CD4-positive, alpha-beta T cell (primary cell): Measurements from ENCODE around the gene FXYD4. TPM values are rescaled to one million over a fixed set of nuclear protein-coding genes. Genes with fewer than 3 reads are reported as not detected.

Source experiments
- ATAC-seq: fragments of 200-7000 bp; cut with Tn5 transposase; one replicate; pipeline ENCODE4 v1.10.0; 2022; ENCODE audit warnings: mild to moderate bottlenecking; ENCODE audit not compliant: poor library complexity
- CTCF ChIA-PET: fragments of 350-600 bp; sonication (Branson Sonifier 250); formaldehyde crosslinking; loops from one replicate; lab custom pipeline; 2021; ENCODE audit warnings: antibody characterized with exemption, inconsistent platforms; lab: Charles Lee
- POLR2A ChIA-PET: fragments of 350-600 bp; sonication (Branson Sonifier 250); formaldehyde crosslinking; loops from one replicate; lab custom pipeline; 2021; ENCODE audit warnings: antibody characterized with exemption, inconsistent platforms; lab: Charles Lee
- DNase-seq, 14 experiments: peaks; one replicate each; pipeline ENCODE4 v3.0.0-alpha.2; 2013 to 2020; ENCODE audit warnings: mixed read lengths in 2 of 14
- H3K27ac ChIP-seq, 2 donors: one replicate each; pipeline versions ENCODE4 v1.5.1 to v1.7.0; 2013; ENCODE audit warnings: low read length in 2 of 2, low read depth in 1 of 2, mild to moderate bottlenecking in 1 of 2
- H3K27me3 ChIP-seq, 2 experiments: 1 replicate in 1 of 2; 2 replicates in 1 of 2; pipeline versions ENCODE4 v1.6.1 to v1.7.0; 2013; ENCODE audit warnings: low read length in 2 of 2, control low read depth in 1 of 2, mild to moderate bottlenecking in 1 of 2, moderate library complexity in 1 of 2; ENCODE audit not compliant: insufficient read depth in 2 of 2, control insufficient read depth in 1 of 2
- H3K36me3 ChIP-seq: one replicate; pipeline ENCODE4 v1.6.1; 2013; ENCODE audit warnings: low read length, control low read depth; ENCODE audit not compliant: insufficient read depth
- H3K4me1 ChIP-seq: one replicate; pipeline ENCODE4 v1.6.1; 2013; ENCODE audit warnings: low read length, control low read depth; ENCODE audit not compliant: insufficient read depth
- H3K4me3 ChIP-seq: one replicate; pipeline ENCODE4 v1.5.1; 2013; ENCODE audit warnings: mild to moderate bottlenecking, low read length, moderate library complexity
- H3K9me3 ChIP-seq, 2 experiments: 1 replicate in 1 of 2; 2 replicates in 1 of 2; pipeline versions ENCODE4 v1.6.1 to v1.7.0; 2013; ENCODE audit warnings: low read length in 2 of 2, mild to moderate bottlenecking in 2 of 2, control low read depth in 1 of 2, moderate library complexity in 1 of 2; ENCODE audit not compliant: control insufficient read depth in 1 of 2, insufficient read depth in 1 of 2
- H3K27ac Mint-ChIP-seq: one replicate; pipeline ENCODE4 v1.8.0; 2020; ENCODE audit warnings: mixed read lengths
- H3K27me3 Mint-ChIP-seq: one replicate; pipeline ENCODE4 v1.8.0; 2021; ENCODE audit warnings: mixed read lengths
- H3K36me3 Mint-ChIP-seq: one replicate; pipeline ENCODE4 v1.8.0; 2021; ENCODE audit warnings: low read depth, mixed read lengths
- H3K4me1 Mint-ChIP-seq: one replicate; pipeline ENCODE4 v1.8.0; 2021; ENCODE audit warnings: low read depth, mixed read lengths
- H3K4me3 Mint-ChIP-seq: one replicate; pipeline ENCODE4 v1.8.0; 2020; ENCODE audit warnings: mild to moderate bottlenecking, mixed read lengths
- H3K9me3 Mint-ChIP-seq: one replicate; pipeline ENCODE4 v1.8.0; 2020; ENCODE audit warnings: mixed read lengths
- intact Hi-C, 2 experiments: fragments of 100-400 bp; cut with DNase I in 1 of 2; cut with micrococcal nuclease in 1 of 2; formaldehyde crosslinking; loops; one replicate each; pipeline versions ENCODE4 v1.15.1 to v1.9.0; 2023 to 2025; cut with DNase I, micrococcal nuclease
- total RNA-seq, 174 experiments: library from RNA in 2 of 174; stranded (reverse) in 2 of 174; gene quantifications; one replicate each; pipeline ENCODE4 v1.2.3 and lab custom pipeline; 2021 to 2026
- TF ChIP-seq, protein P1 (sequence below): fragments of 200-600 bp; IDR thresholded peaks from one replicate; pipeline ENCODE4 v1.8.0; 2022; ENCODE audit warnings: antibody characterized with exemption, mild to moderate bottlenecking

The FXYD4 gene
- total RNA-seq, 2 experiments from 2014 or later = not detected

DNA sequence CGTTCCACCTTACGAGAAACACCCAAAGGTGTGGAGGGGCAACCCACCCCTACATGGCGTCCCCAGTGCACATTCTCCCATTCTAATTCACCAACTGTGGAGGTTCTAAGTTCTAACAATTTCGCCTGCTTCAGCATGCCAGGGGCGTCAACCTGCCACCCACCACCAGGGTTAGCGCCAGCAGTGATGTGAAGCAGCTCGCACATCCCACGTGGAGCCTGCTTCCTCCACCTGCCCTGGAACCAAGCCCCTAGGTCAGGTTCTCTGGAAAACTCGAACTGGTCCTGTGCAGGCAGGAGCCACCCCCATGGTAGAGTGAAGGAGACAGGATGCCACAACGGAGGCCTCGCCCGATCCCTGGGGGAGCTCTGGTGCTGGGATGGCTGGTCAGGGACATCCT, 33.3 kb upstream of the FXYD4 start:
- H3K27ac ChIP-seq = no peak overlapping the region
- H3K4me3 ChIP-seq = no peak overlapping the region
- TF ChIP-seq, protein P1, sequence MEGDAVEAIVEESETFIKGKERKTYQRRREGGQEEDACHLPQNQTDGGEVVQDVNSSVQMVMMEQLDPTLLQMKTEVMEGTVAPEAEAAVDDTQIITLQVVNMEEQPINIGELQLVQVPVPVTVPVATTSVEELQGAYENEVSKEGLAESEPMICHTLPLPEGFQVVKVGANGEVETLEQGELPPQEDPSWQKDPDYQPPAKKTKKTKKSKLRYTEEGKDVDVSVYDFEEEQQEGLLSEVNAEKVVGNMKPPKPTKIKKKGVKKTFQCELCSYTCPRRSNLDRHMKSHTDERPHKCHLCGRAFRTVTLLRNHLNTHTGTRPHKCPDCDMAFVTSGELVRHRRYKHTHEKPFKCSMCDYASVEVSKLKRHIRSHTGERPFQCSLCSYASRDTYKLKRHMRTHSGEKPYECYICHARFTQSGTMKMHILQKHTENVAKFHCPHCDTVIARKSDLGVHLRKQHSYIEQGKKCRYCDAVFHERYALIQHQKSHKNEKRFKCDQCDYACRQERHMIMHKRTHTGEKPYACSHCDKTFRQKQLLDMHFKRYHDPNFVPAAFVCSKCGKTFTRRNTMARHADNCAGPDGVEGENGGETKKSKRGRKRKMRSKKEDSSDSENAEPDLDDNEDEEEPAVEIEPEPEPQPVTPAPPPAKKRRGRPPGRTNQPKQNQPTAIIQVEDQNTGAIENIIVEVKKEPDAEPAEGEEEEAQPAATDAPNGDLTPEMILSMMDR = no peak
- DNase-seq (no peak), ATAC-seq (no peak)
- H3K27me3 ChIP-seq = peaks cover 0 to 5% of the 10 kb centered on the region in 2 experiments
- Mint-ChIP-seq H3K4me3 (no peak overlapping the region), H3K27ac (no peak overlapping the region), H3K4me1 (peaks cover 7% of the 10 kb centered on the region), H3K9me3 (no peaks in the 10 kb centered on the region), H3K36me3 (no peaks in the 10 kb centered on the region), H3K27me3 (peaks cover 8% of the 10 kb centered on the region)
- no peaks in the 10 kb centered on the region for H3K9me3 ChIP-seq
- intact Hi-C loops = no loop called here
- POLR2A ChIA-PET = no interaction called here
- CTCF ChIA-PET = no interaction called here
- peaks cover 11% of the 10 kb centered on the region for H3K4me1 ChIP-seq
- H3K36me3 ChIP-seq = no peaks in the 10 kb centered on the region

DNA sequence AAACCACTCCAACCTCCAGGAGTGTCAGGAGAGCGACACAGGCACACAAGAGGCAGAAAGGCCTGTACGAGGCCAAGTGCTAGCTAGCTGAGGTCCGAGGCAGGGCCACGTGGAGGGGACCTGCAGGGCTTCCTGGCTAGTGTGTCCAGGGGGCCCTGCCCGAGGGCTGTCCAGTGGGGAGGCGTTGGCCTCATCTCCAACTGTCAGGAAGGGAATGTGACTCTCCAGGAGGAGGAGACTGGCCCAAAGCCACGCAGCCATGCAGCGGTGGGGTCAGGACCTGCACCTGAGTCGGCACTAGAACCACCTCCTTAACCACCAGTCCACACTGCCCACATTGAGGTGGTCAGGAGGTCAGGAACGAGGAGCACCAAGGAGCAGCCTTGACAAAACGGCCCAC, 32.3 kb upstream of the FXYD4 start:
- no peak for ATAC-seq
- Mint-ChIP-seq H3K27ac (no peak overlapping the region), H3K36me3 (no peaks in the 10 kb centered on the region), H3K27me3 (peaks cover 8% of the 10 kb centered on the region), H3K4me1 (no peaks in the 10 kb centered on the region), H3K4me3 (no peak overlapping the region), H3K9me3 (no peaks in the 10 kb centered on the region)
- TF ChIP-seq, protein P1 = no peak
- POLR2A ChIA-PET = no interaction called here
- no peak for DNase-seq
- Histone ChIP-seq H3K27me3 (peaks cover 0 to 5% of the 10 kb centered on the region in 2 experiments), H3K4me1 (peaks cover 6% of the 10 kb centered on the region), H3K36me3 (no peaks in the 10 kb centered on the region), H3K4me3 (no peak overlapping the region), H3K27ac (no peak overlapping the region), H3K9me3 (no peaks in the 10 kb centered on the region)
- intact Hi-C loops = no loop called here
- CTCF ChIA-PET = no interaction called here

DNA sequence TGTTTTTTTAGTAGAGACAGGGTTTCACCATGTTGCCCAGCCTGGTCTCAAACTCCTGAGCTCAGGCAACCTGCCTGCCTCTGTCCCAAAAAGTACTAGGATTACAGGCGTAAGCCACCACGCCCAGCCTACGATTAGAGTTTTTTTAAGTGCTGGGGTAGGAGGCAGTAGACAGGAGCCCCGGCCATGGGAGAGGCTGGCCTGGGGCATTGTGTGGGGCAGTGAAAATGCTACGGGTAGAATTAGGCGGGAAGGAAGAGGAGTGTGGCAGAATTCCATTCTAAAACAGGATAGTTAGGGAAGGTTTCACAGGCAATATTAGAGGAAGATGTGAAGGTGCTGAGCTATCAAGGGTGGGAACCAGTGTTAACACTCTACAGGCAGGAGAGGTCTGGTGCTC, 31.3 kb upstream of the FXYD4 start:
- ATAC-seq = no peak
- Mint-ChIP-seq H3K36me3 (no peaks in the 10 kb centered on the region), H3K4me1 (no peaks in the 10 kb centered on the region), H3K4me3 (no peak overlapping the region), H3K27ac (no peak overlapping the region), H3K9me3 (no peaks in the 10 kb centered on the region), H3K27me3 (peaks cover 8% of the 10 kb centered on the region)
- Histone ChIP-seq H3K27me3 (peaks cover 0 to 5% of the 10 kb centered on the region in 2 experiments), H3K4me1 (peaks cover 14% of the 10 kb centered on the region), H3K36me3 (no peaks in the 10 kb centered on the region), H3K27ac (no peak overlapping the region), H3K9me3 (no peaks in the 10 kb centered on the region), H3K4me3 (no peak overlapping the region)
- CTCF ChIA-PET = interaction anchor here (1.2 kb wide), 1 partner anchor 9 kb away, joined by 4 read pairs; no protein-coding TSS in a partner anchor
- TF ChIP-seq, protein P1 = no peak
- DNase-seq = no peak
- POLR2A ChIA-PET = no interaction called here
- intact Hi-C loops = no loop called here
